MM.1S (cell line): ENCODE data around the gene DUSP14.

Experiments used
- CTCF ChIP-seq: fragments of 300-600 bp; sonication (generic); IDR thresholded peaks from 2 replicates; pipeline ENCODE4 v1.5.1; 2016; ENCODE audit warnings: antibody characterized with exemption, low read length, mixed read lengths
- EZH2 ChIP-seq: fragments of 300-600 bp; sonication (generic); optimal IDR thresholded peaks from 2 replicates; pipeline ENCODE3; 2017; ENCODE audit warnings: low read depth, mild to moderate bottlenecking, antibody characterized with exemption, low read length, mixed read lengths
- EZH2phosphoT487 ChIP-seq: fragments of 300-600 bp; sonication (generic); IDR thresholded peaks from 2 replicates; pipeline ENCODE4 v1.6.1; 2018; ENCODE audit warnings: antibody characterized with exemption, low read length

GRCh38 chr17:37546302-37546701 is 56.6 kb downstream of the DUSP14 start:
- no peak for TF ChIP-seq CTCF
- no peak for TF ChIP-seq EZH2
- TF ChIP-seq EZH2phosphoT487, result no peak
